Neural cell (in vitro differentiated cells): ENCODE results near the gene CUX1. TPM values are rescaled to one million over a fixed set of nuclear protein-coding genes. Genes with fewer than 3 reads are reported as not detected.

Experiments used
- H2AFZ ChIP-seq: fragments of 200-600, 300-800 bp; sonication (generic), shearing (Covaris generic); 2 replicates; pipeline ENCODE4 v1.6.0; 2014; ENCODE audit warnings: low read depth, mild to moderate bottlenecking, antibody characterized with exemption, low read length, moderate library complexity
- H3F3A ChIP-seq: fragments of 200-600 bp; shearing (Covaris generic); 2 replicates; pipeline ENCODE4 v1.6.1; 2016; ENCODE audit warnings: mild to moderate bottlenecking, moderate library complexity, mixed read lengths, antibody characterized with exemption, low read length; ENCODE audit not compliant: insufficient read depth, poor library complexity, severe bottlenecking
- H3K27ac ChIP-seq: fragments of 200-600, 300-800 bp; sonication (generic), shearing (Covaris generic); 2 replicates; pipeline ENCODE4 v1.5.1; 2014; ENCODE audit warnings: mild to moderate bottlenecking, low read length, moderate library complexity
- H3K27me3 ChIP-seq: fragments of 300-800, 200-600 bp; sonication (generic), shearing (Covaris generic); 2 replicates; pipeline ENCODE4 v1.6.0; 2014; ENCODE audit warnings: mild to moderate bottlenecking, low read depth, low read length, moderate library complexity; ENCODE audit not compliant: insufficient read depth
- H3K36me3 ChIP-seq: fragments of 300-800, 200-600 bp; sonication (generic), shearing (Covaris generic); 2 replicates; pipeline ENCODE4 v1.5.1; 2014; ENCODE audit warnings: mild to moderate bottlenecking, antibody characterized with exemption, low read length, moderate library complexity; ENCODE audit not compliant: insufficient read depth
- H3K4me2 ChIP-seq: fragments of 300-800, 200-600 bp; sonication (generic), shearing (Covaris generic); 2 replicates; pipeline ENCODE4 v1.6.0; 2014; ENCODE audit warnings: mild to moderate bottlenecking, low read length
- H3K4me3 ChIP-seq: fragments of 300-800, 200-600 bp; sonication (generic), shearing (Covaris generic); 2 replicates; pipeline ENCODE4 v1.5.1; 2014; ENCODE audit warnings: mild to moderate bottlenecking, low read length, moderate library complexity
- H3K79me2 ChIP-seq: fragments of 200-600 bp; shearing (Covaris generic); replicated peaks from 2 replicates; pipeline ENCODE4 v1.6.0; 2014; ENCODE audit warnings: mild to moderate bottlenecking, low read length, moderate library complexity; ENCODE audit not compliant: insufficient read depth
- H3K9ac ChIP-seq: fragments of 300-800, 200-600 bp; sonication (generic), shearing (Covaris generic); 2 replicates; pipeline ENCODE4 v1.6.1; 2016; ENCODE audit warnings: mild to moderate bottlenecking, low read length, mixed read lengths
- H3K9me2 ChIP-seq: fragments of 200-600 bp; shearing (Covaris generic); 2 replicates; pipeline ENCODE4 v1.6.1; 2016; ENCODE audit warnings: mild to moderate bottlenecking, low read length, mixed read lengths; ENCODE audit not compliant: insufficient read depth
- H3K9me3 ChIP-seq: fragments of 200-600, 300-800 bp; sonication (generic), shearing (Covaris generic); 2 replicates; pipeline ENCODE4 v1.6.1; 2016; ENCODE audit warnings: mild to moderate bottlenecking, mixed run types, low read length, moderate library complexity, mixed read lengths
- H4K20me1 ChIP-seq: fragments of 200-600 bp; shearing (Covaris generic); 2 replicates; pipeline ENCODE4 v1.6.1; 2016; ENCODE audit warnings: mild to moderate bottlenecking, mixed run types; ENCODE audit not compliant: insufficient read depth
- CTCF ChIP-seq: fragments of 450-650 bp; IDR thresholded peaks from 2 replicates; pipeline ENCODE4 v1.5.1; 2014; ENCODE audit warnings: antibody characterized with exemption, mild to moderate bottlenecking, moderate library complexity; ENCODE audit not compliant: poor library complexity, severe bottlenecking
- EP300 ChIP-seq: fragments of 450-650 bp; conservative IDR thresholded peaks from 2 replicates; pipeline ENCODE4 v1.6.1; 2014; ENCODE audit warnings: antibody characterized with exemption, mild to moderate bottlenecking, moderate library complexity; ENCODE audit not compliant: poor library complexity, severe bottlenecking
- EZH2 ChIP-seq: fragments of 200-600, 300-800 bp; shearing (Covaris generic), sonication (generic); IDR thresholded peaks from 2 replicates; pipeline ENCODE4 v1.6.1; 2014; ENCODE audit warnings: antibody characterized with exemption, low read length, borderline replicate concordance, mild to moderate bottlenecking; ENCODE audit not compliant: insufficient read depth, poor library complexity, severe bottlenecking
- MXI1 ChIP-seq: fragments of 450-650 bp; conservative IDR thresholded peaks from 2 replicates; pipeline ENCODE4 v1.6.1; 2014; ENCODE audit warnings: antibody characterized with exemption, mild to moderate bottlenecking; ENCODE audit not compliant: poor library complexity, severe bottlenecking
- POLR2AphosphoS5 ChIP-seq: IDR thresholded peaks from 2 replicates; pipeline ENCODE4 v1.6.1; 2012
- RAD21 ChIP-seq: fragments of 450-650 bp; conservative IDR thresholded peaks from 2 replicates; pipeline ENCODE4 v1.6.1; 2014; ENCODE audit warnings: antibody characterized with exemption, mild to moderate bottlenecking, moderate library complexity
- REST ChIP-seq: IDR thresholded peaks from 2 replicates; pipeline ENCODE4 v1.6.1; 2012; ENCODE audit warnings: borderline replicate concordance
- SMC3 ChIP-seq: fragments of 450-650 bp; conservative IDR thresholded peaks from 2 replicates; pipeline ENCODE4 v1.6.1; 2014; ENCODE audit warnings: antibody characterized with exemption, mild to moderate bottlenecking, moderate library complexity; ENCODE audit not compliant: poor library complexity
- polyA plus RNA-seq: library from polyadenylated mRNA; depleted of rRNA; stranded (reverse); fragments of >200 nt; gene quantifications from 2 replicates; pipeline ENCODE4 v1.2.3, GENCODE V29; 2014

CUX1 gene
- polyA plus RNA-seq, 1 donor from 2014 or later, result 26.6 TPM

- no peak for TF ChIP-seq EP300
- H2AFZ ChIP-seq, result no peak overlapping the region
- H3F3A ChIP-seq, result no peaks in the 10 kb centered on the region
- H3K4me2 ChIP-seq, result no peak overlapping the region
- no peak overlapping the region for H3K27ac ChIP-seq
- H3K4me3 ChIP-seq, result no peak overlapping the region
- H4K20me1 ChIP-seq, result no peaks in the 10 kb centered on the region
- no peak overlapping the region for H3K9ac ChIP-seq
- H3K9me2 ChIP-seq, result no peaks in the 10 kb centered on the region
- H3K36me3 ChIP-seq, result no peaks in the 10 kb centered on the region
- H3K79me2 ChIP-seq, result no peaks in the 10 kb centered on the region
- no peaks in the 10 kb centered on the region for H3K9me3 ChIP-seq
- H3K27me3 ChIP-seq, result no peaks in the 10 kb centered on the region
Measured at GRCh38 chr7:102270178-102270887, 452.9 kb downstream of the CUX1 start.

GRCh38 chr7:102271158-102271798, 453.9 kb downstream of the CUX1 start:
- Histone ChIP-seq H3K79me2 (no peaks in the 10 kb centered on the region), H3K9ac (no peak overlapping the region), H3K9me2 (no peaks in the 10 kb centered on the region), H3K9me3 (no peaks in the 10 kb centered on the region), H3K4me2 (no peak overlapping the region), H3K27ac (no peak overlapping the region), H3F3A (no peaks in the 10 kb centered on the region), H3K36me3 (no peaks in the 10 kb centered on the region), H4K20me1 (no peaks in the 10 kb centered on the region), H3K4me3 (no peak overlapping the region), H3K27me3 (no peaks in the 10 kb centered on the region), H2AFZ (no peak overlapping the region)
- TF ChIP-seq EP300, result no peak
- no peak for TF ChIP-seq REST
- TF ChIP-seq SMC3, result no peak
- TF ChIP-seq CTCF, result no peak
- no peak for TF ChIP-seq EZH2
- no peak for TF ChIP-seq RAD21
- TF ChIP-seq MXI1, result no peak
- no peak for TF ChIP-seq POLR2AphosphoS5
